MG63 (cell line): ENCODE results near the gene SLC13A5. TPM values are rescaled to one million over a fixed set of nuclear protein-coding genes. Genes with fewer than 3 reads are reported as not detected.
"Not testable (repeated sequence)": the region's sequence is repeated elsewhere in the genome, so short reads cannot be mapped to it uniquely, and the experiment has no call there.

Experiments
- DNase-seq: peaks from one replicate; pipeline ENCODE4 v3.0.0-alpha.2; 2020
- H3K27me3 ChIP-seq: fragments of 250-450 bp; sonication (Bioruptor Pico); 2 replicates; pipeline ENCODE4 v1.5.1; 2020; ENCODE audit warnings: mild to moderate bottlenecking, moderate library complexity
- H3K36me3 ChIP-seq: fragments of 250-450 bp; sonication (Bioruptor Pico); 2 replicates; pipeline ENCODE4 v1.5.1; 2020; ENCODE audit warnings: mild to moderate bottlenecking, moderate library complexity
- H3K4me3 ChIP-seq: fragments of 250-450 bp; sonication (Bioruptor Pico); 2 replicates; pipeline ENCODE4 v1.5.1; 2020; ENCODE audit warnings: mild to moderate bottlenecking, moderate library complexity
- H3K9me3 ChIP-seq: fragments of 250-450 bp; sonication (Bioruptor Pico); 2 replicates; pipeline ENCODE4 v1.5.1; 2020; ENCODE audit warnings: mild to moderate bottlenecking, moderate library complexity
- total RNA-seq: library from RNA; depleted of rRNA; stranded (reverse); fragments of >200 nt; shearing (Covaris generic); gene quantifications from 2 replicates; pipeline ENCODE4 v1.2.3, GENCODE V29; 2014; ENCODE audit warnings: low replicate concordance

SLC13A5 gene
- total RNA-seq, 1 experiment from 2014 or later = not detected

DNA sequence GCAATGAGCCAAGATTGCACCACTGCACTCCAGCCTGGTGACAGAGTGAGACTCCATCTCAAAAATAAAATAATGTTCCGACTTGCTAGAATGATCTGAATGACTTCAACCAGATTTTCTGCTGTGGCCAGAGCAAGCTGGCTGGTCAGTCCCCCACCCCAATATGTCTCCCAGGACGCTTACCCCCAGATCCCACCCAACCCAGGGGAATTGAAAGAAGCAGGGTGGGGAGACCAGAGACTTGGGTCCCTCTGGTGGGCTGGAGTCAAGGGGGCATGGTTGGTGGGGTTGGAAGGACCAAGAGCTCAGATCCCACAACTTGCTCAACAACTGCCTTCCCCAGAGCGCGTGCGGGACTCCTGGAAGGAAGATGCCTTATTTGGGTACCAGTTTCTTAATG lies 54.8 kb downstream of the SLC13A5 start:
- H3K27me3 ChIP-seq, H3K4me3 ChIP-seq, H3K36me3 ChIP-seq, DNase-seq, H3K9me3 ChIP-seq: not testable (repeated sequence)

DNA sequence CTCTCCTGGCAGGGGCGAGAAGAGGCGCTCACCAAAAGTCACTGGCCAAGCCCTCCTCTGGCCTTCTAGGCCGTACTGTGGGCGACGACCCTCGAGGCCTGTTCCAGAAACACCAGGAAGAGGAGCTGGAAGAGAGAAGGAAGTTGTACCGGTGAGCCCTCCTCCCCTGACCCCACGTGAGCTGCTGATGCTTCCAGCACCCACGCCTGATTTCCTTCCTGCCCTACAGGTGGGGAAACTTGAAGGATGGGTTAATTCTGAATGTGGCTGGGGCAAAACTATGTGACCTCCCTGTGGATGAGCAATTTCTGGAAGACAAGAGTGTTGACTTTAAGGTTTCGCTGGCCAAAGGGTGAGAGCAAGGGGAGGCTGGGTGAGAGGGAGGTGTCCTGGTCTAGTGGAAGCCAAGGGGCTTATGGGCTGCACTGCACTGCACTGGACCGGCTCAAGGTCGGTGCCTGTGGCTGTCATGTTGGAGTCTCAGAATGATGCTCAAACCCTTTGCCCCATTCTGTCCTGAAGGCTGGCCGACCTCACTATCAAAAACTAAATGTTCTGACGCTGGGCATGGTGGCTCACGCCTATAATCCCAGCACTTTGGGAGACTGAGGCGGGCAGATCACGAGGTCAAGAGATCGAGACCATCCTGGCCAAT lies 55.4 kb downstream of the SLC13A5 start:
- Histone ChIP-seq H3K27me3 (no peaks in the 10 kb centered on the region), H3K9me3 (no peaks in the 10 kb centered on the region), H3K36me3 (no peaks in the 10 kb centered on the region), H3K4me3 (no peak overlapping the region)
- DNase-seq = no peak

DNA sequence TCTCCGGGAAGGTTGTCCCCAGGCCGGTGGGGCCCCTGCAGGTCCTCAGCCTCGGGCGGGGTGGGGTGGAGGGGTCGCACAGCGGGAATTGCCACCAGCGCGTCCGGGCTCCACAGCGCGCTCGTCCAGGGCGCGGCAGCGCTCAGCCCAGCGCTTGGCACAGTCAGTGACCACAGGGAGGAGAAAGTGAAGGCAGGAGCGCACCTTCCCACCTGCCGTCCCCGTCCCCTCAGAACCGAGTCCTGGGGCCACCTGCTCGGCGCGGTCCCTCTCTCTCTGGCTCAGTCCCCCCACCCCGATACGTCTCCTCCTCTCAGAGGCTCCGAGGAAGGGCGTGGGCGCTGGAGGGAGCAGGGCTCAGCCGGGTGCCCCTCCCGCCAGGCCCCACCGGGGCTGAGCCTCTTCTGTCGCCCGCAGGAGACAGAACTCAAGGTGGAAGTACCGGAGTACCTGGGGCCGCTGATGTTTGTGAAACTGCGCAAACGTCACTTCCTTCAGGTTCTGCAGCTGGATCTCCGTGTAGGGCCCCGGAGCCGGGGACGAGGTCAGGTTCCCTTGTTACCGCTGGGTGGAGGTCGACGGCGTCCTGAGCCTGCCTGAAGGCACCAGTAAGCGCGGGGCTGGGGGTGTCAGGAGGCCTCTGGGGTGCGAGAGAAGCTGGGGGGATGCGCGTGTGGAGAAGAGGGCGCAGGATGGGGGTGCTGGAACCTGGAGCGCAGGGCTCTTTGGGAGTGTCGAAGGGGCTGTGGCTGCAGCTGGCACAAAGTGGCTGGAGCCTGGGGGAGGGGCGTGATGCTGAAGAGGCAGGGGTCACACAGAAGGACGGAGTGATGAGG lies 56.2 kb downstream of the SLC13A5 start:
- not testable (repeated sequence) for H3K27me3 ChIP-seq, H3K36me3 ChIP-seq, DNase-seq, H3K4me3 ChIP-seq, H3K9me3 ChIP-seq

DNA sequence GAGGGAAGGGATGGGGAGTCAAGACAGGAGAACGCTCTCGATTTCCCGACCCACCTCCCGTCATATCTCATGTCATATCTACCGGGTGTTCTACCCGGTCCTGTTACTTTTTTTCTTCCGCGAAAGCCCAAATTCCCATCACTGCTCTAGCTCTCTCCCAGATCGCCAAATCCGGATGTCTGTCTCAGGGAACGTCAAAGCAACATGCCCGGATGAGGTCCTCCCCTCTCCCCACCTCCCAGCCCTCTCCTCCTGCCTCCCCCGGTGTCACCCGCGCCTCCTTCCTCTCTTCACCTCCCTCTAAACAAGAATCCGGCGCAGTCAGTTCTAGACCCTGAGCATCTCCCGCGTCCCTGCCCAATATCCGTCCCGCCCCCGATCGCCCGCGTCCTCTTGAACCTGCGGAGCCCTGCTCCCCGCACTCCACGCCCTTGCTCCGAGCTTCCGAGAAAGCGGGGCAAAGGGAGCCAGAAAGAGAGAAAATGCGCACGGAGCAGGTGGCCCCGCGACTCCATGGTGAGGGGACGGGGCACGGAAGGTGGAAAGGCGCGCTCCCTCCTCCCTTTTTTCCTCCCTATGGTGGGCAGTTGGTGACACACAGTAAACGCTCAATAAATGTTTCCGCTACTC lies 57.3 kb downstream of the SLC13A5 start:
- not testable (repeated sequence) for DNase-seq, H3K36me3 ChIP-seq, H3K27me3 ChIP-seq, H3K9me3 ChIP-seq, H3K4me3 ChIP-seq

DNA sequence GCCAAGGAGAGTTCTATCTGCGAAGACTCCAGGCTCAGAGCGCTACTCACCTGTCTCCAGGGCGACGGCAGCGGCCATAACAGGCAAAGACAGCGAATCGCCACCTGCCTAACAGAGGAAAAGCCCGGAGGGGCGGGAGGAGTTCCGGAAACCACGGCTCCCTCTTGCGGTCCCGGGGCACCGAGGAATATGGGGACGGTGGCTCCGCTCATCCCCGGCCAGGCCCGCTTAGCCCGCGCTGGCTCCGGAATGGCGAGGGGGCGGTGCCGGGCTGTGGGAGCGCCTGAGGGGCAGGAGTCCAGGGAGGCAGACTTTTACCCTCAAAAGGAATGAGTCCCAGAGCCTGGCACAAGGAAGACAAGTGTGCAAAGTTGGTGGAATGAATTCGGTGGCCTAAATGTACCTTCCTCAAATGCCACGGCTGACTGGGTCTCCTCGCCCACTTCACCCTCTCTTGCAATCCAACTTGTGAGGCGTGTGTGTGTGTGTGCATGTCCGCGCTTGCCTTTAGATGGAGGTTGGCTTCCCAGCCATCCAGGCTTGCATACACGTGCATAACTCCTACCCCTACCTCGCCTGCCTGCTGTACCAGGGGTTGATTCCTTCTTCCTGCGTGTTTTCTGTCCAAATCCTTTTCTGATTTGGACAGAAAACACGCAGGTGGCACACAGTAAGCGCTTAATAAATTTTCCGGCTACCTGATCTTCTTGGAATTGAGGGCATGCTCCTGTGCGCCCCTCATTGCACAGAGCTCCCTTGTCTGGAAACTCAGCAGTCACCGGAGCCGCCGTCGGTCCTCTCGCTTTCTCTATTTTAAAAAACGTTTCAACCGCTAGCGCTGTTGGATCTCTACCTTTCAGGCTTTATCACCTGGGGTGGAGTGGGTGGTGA lies 58.1 kb downstream of the SLC13A5 start:
- Histone ChIP-seq H3K36me3 (no peaks in the 10 kb centered on the region), H3K4me3 (no peak overlapping the region), H3K9me3 (no peaks in the 10 kb centered on the region), H3K27me3 (no peaks in the 10 kb centered on the region)
- DNase-seq = no peak

DNA sequence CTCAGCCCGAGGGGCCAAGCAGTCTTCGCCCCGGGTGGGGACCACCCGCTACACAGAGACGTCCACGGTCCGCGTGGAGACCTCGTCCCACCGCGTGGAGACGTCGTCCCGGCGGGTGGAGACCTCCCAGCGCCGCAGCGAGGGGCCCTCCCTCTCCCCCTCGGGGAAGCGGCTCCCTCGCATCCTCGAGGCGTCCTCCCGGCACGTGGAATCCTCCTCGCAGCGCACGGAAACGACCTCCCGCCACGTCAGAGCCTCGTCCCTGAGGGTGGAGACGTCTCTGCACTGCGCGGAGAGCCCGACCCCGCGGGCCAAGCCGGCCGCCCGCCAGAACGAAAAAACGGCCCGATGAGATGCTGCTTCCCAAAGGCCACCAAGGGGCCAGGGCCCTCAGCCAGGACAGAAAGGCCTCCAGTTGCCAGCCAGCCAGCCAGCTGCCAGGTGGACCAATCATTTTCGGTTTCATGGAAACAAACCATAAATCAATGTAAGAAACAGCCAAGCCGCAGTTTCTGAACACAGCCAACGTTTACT lies 61.2 kb downstream of the SLC13A5 start:
- H3K4me3 ChIP-seq = peak overlapping the region; percentile 90
- H3K27me3 ChIP-seq = no peaks in the 10 kb centered on the region
- peak; percentile 50 for DNase-seq
- H3K9me3 ChIP-seq = no peaks in the 10 kb centered on the region
- H3K36me3 ChIP-seq = no peaks in the 10 kb centered on the region; the same call in 1 of the 2 replicates

DNA sequence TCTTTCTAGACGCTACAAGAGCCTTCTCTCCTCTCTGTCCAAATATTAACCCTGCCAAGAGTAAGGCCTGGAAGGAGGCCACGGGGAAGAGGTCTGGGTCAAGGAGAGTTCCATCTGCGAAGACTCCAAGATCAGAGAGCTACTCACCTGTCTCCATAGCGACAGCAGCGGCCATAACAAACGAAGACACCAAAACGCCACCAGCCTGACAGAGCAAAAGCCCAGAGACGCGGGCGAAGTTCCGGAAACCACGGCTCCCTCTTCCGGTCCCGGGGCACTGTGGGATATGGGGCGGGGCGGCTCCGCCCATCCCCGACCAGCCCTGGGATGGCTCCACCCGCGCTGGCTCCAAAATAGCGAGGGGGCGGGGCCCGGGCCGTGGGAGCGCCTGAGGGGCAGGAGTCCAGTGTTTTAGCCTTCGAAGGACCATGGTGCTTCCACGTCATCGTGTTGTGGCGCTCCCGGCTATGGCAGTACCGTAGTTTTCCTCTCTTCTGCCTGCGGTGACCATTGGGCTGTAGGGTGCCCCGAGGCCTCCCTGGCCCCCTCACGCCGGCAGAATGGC lies 61.7 kb downstream of the SLC13A5 start, which contains the start of the genes C17orf100 and MED31:
TSS of gene C17orf100 (plus strand) at position 409 of the 565 bp plus-strand sequence. CDS start at position 561, 152 bp downstream.
TSS of gene MED31 (minus strand) at position 252 of the 565 bp plus-strand sequence. CDS start at position 175, 77 bp downstream.
- DNase-seq = peak; percentile 85
- no peaks in the 10 kb centered on the region for H3K27me3 ChIP-seq
- peak within 1 kb of the TSS; percentile 90 for H3K4me3 ChIP-seq
- H3K36me3 ChIP-seq = no peaks in the 10 kb centered on the region; the same call in 1 of the 2 replicates
- H3K9me3 ChIP-seq = no peaks in the 10 kb centered on the region

DNA sequence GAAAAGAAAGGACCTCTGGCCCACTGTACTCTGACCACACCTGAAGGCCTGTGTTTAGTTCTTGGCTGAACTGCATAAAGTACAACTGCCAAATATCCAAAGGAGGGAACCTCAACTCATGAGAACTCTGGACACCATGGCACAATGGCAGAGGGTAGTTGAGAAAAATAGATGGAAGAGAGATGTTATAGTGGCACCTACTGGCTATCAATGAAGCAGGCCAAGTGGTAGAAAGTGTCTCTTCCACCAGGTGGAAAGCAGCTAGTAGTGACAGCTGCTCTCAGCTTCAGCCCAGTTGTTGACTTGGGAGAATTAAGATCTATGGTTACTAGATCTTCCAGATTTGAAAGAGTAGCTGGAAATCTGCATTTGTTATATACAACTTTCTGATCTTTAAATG lies 65.0 kb downstream of the SLC13A5 start:
- Histone ChIP-seq H3K4me3 (no peak overlapping the region), H3K27me3 (no peaks in the 10 kb centered on the region), H3K9me3 (no peaks in the 10 kb centered on the region), H3K36me3 (peaks cover 16% of the 10 kb centered on the region)
- no peak for DNase-seq

DNA sequence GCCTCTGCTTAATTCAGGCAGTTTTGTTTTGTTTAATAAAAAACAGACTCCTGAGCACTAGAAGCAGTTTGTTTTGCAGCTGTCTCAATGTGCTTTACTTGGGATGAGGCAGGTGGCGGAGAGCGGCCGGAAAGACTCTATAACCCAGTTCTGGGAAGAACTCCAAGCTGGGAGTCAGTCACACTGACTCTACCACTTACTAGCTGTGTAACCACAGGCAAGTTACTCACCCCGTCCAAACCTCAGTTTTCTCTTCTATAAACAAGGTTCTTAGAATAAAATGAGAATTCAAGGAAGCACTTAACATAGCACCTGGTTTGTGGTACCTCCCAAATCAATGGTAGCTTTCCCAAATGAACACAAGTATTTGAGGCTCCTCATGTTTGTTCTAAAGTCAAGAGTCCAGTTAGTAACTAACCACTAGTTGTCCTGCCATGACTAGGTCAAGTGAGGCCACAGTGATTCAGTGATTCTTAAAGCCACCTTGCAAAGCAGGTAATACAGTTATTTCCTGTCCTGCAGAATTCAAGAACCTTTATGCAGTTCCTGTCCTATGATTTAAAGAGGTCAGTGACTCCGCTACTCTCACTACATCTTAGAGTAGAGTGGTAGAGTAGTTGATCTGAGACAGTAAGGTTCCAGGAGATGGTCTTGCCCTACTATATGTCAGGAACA lies 69.6 kb downstream of the SLC13A5 start:
- Histone ChIP-seq H3K36me3 (peaks cover 22% of the 10 kb centered on the region), H3K27me3 (no peaks in the 10 kb centered on the region), H3K4me3 (no peak overlapping the region), H3K9me3 (no peaks in the 10 kb centered on the region)
- DNase-seq = peak; percentile 79

DNA sequence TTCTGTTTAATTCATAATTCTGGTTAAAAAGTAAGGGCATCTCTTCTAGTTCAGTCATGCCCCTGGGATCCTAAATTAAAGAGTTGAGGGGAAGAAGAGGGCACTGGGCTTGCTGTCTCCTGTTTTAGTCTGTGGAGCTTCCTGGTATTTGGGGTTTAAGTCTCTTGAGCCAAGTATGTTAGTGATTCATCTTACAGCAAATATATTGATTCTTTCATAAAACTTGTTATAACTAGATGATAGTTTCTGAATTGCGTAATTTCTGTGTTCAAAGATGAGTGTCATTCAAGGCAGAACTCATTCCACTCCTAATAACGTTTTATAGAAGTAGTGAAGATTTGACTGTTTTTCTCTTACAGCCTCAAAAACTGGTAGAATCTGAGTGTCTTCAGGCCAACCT lies 70.6 kb downstream of the SLC13A5 start:
- H3K36me3 ChIP-seq = peaks cover 22% of the 10 kb centered on the region
- H3K27me3 ChIP-seq = no peaks in the 10 kb centered on the region
- no peak overlapping the region for H3K4me3 ChIP-seq
- no peak for DNase-seq
- no peaks in the 10 kb centered on the region for H3K9me3 ChIP-seq

DNA sequence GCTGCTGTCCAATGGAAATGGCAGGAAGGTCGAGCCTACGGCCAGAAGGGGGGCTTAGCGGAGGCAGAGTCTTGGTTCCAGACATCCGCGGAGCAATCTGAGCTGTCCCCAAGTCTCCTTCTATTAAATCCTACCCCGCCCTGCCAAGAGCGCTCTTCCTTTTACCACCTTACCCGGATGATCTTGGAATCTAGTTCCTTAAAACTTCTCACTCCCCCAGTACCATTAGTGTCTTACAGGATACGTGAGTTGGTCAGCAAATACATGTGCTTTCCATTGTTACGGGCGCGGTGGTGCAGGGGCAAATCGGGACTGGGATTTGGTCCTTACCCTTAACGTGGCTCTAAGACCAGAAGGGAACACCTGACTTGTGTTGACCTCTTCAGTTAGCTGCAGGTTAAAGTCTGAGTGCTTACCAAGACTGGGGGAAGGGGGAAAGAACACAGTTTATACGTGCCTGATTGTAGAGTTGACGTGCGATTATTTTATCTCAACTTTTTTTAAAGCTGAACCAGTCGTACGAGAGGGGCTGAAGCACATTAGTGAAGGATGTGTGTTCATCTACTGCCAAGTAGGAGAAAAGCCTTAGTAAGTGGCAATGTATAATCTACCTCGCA lies 71.8 kb downstream of the SLC13A5 start:
- Histone ChIP-seq H3K9me3 (no peaks in the 10 kb centered on the region), H3K36me3 (peaks cover 22% of the 10 kb centered on the region), H3K4me3 (peak overlapping the region; percentile 63), H3K27me3 (no peaks in the 10 kb centered on the region)
- no peak for DNase-seq

DNA sequence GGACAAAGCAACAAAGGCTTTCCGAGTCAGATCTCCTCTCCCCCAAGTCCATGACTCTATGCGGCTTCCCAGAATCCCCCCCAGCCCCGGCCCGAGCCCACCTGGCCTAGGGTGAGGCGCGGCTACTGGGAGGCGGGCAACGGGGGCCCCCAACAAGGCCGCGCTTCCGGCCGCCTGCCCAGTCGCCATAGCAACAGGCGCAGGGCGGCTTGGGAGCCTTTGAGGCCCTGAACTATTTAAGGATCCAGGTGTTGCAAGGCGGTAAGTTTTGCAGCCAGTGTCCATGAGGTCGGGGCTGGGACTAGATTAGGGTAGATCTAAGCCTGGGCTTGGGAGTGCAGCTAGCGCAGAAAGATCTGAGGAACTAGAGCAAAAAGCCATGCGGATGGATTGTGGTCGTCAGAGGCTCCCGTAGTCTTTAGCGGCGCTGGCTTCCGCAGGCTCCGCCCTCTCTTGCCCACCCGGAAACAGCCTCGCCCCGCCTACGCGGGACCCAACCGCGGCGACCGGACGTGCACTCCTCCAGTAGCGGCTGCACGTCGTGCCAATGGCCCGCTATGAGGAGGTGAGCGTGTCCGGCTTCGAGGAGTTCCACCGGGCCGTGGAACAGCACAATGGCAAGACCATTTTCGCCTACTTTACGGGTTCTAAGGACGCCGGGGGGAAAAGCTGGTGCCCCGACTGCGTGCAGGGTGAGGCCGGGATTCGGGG lies 72.5 kb downstream of the SLC13A5 start, which contains the start of the genes KIAA0753 and TXNDC17:
TSS of gene KIAA0753 (minus strand) at position 176 of the 711 bp plus-strand sequence. CDS start 5,608 bp downstream, outside the sequence.
TSS of gene TXNDC17 (plus strand) at position 525 of the 711 bp plus-strand sequence. CDS start at position 548, 23 bp downstream.
- Histone ChIP-seq H3K4me3 (peak within 1 kb of the TSS; percentile 63), H3K27me3 (no peaks in the 10 kb centered on the region), H3K9me3 (no peaks in the 10 kb centered on the region), H3K36me3 (peaks cover 22% of the 10 kb centered on the region)
- peak; percentile 89 for DNase-seq

DNA sequence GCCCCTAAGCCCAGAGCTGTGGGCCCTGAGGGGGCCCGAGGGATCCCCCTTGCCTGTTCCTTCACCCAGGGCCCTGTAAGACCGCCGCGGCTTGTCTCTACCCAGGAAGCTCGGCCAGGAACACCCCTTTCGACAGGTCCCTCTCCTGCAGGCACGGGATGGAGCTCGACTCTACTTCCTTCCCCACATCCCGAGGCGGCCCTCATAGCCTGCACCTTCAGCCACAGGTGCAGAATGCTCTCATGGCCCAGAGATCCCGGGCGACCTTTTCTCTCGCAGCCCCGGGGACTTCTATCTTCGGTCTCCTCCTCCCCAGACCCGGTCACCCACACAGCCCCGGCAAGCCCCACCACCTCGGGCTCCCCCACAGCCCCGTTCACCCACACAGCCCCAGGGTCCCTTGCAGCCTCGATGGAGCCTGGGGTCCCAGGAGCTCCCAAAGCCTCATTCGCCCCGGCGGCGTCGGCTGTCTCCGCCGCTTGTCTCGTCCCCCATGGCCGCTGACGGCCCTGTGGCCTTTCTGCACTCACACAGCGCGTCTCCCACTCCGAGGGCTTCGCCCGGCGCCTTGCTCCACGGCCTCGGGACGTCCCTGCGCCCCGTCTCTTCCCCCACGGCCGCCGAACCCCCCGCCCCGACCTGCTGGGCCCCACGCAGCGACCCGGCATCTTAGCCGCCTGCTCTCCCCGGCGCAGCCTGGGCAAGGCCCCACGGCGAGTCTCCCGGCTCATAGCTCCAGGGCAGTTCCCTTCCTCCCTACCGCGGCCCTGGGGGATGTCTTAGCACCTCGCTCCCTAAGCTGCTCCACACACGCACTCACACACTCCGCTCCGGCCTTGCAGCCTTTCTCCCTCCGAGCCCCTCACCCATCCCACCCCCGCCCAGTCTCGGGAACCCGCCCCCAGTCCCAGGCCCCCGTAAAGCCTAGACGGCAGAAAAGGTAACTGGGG lies 73.3 kb downstream of the SLC13A5 start:
- H3K9me3 ChIP-seq = no peaks in the 10 kb centered on the region
- peak; percentile 25 for DNase-seq
- peak overlapping the region; percentile 63 for H3K4me3 ChIP-seq
- H3K27me3 ChIP-seq = no peaks in the 10 kb centered on the region
- H3K36me3 ChIP-seq = peaks cover 21% of the 10 kb centered on the region
